ENCODE data around the gene LRP2BP.
"Not testable (repeated sequence)": the region's sequence is repeated elsewhere in the genome, so short reads cannot be mapped to it uniquely, and the experiment has no call there.

Gene LRP2BP

GRCh38 chr4:185371702-185372101 lies 24.0 kb downstream of the LRP2BP start:
- POLR2A ChIA-PET (ENCODE audit: low non-redundant PET) = no interaction called here

GRCh38 chr4:185370268-185370949 lies 25.3 kb downstream of the LRP2BP start:
- no peak for TF ChIP-seq CTCF (conservative IDR thresholded peaks at IDR 0.05; ENCODE audit: low read depth)
- CTCF ChIA-PET = interaction anchor here (0.6 kb wide), 1 partner anchor 24 kb away, joined by 4 read pairs; no protein-coding TSS in a partner anchor

More at GRCh38 chr4:185371702-185372101, 24.0 kb downstream of the LRP2BP start:
- H3K27ac ChIP-seq = no peak overlapping the region
- CTCF ChIA-PET = no interaction called here
- no peak for TF ChIP-seq CTCF (conservative IDR thresholded peaks at IDR 0.05; ENCODE audit: low read depth)
- no peak for DNase-seq (ENCODE audit: low spot score)

GRCh38 chr4:185369731-185370130 lies 26.0 kb downstream of the LRP2BP start:
- POLR2A ChIA-PET (ENCODE audit: low non-redundant PET) = no interaction called here

More at GRCh38 chr4:185370268-185370949, 25.3 kb downstream of the LRP2BP start:
- POLR2A ChIA-PET (ENCODE audit: low non-redundant PET) = no interaction called here
- no peak overlapping the region for H3K27ac ChIP-seq
- DNase-seq (ENCODE audit: low spot score) = no peak

GRCh38 chr4:185364886-185365285 lies 30.8 kb downstream of the LRP2BP start:
- ChIA-PET POLR2A (ENCODE audit: low non-redundant PET) (no interaction called here), CTCF (no interaction called here)
- no peak overlapping the region for H3K27ac ChIP-seq
- TF ChIP-seq CTCF (conservative IDR thresholded peaks at IDR 0.05; ENCODE audit: low read depth) = no peak
- DNase-seq (ENCODE audit: low spot score) = no peak

More at GRCh38 chr4:185369731-185370130, 26.0 kb downstream of the LRP2BP start:
- TF ChIP-seq CTCF (conservative IDR thresholded peaks at IDR 0.05; ENCODE audit: low read depth) = no peak
- CTCF ChIA-PET = no interaction called here
- DNase-seq (ENCODE audit: low spot score) = no peak
- no peak overlapping the region for H3K27ac ChIP-seq

- no peak for DNase-seq (ENCODE audit: low spot score)
- POLR2A ChIA-PET (ENCODE audit: low non-redundant PET) = no interaction called here
- no peak overlapping the region for H3K27ac ChIP-seq
- no peak for TF ChIP-seq CTCF (conservative IDR thresholded peaks at IDR 0.05; ENCODE audit: low read depth)
- CTCF ChIA-PET = no interaction called here
Observed at GRCh38 chr4:185363251-185363650, 32.5 kb downstream of the LRP2BP start.

- DNase-seq (ENCODE audit: low spot score); CTCF ChIA-PET; H3K27ac ChIP-seq; POLR2A ChIA-PET (ENCODE audit: low non-redundant PET): not testable (repeated sequence)
Observed at GRCh38 chr4:185362570-185362969, 33.2 kb downstream of the LRP2BP start.

- CTCF ChIA-PET = no interaction called here
- POLR2A ChIA-PET (ENCODE audit: low non-redundant PET) = no interaction called here
- TF ChIP-seq CTCF (conservative IDR thresholded peaks at IDR 0.05; ENCODE audit: low read depth) = no peak
- no peak for DNase-seq (ENCODE audit: low spot score)
- H3K27ac ChIP-seq = no peak overlapping the region
Observed at GRCh38 chr4:185361872-185362271, 33.9 kb downstream of the LRP2BP start.

All from RWPE1 (cell line).